Erythroblast (primary cell): ENCODE data around the gene ZNF280C.

ENCODE experiments used
- GATA1 ChIP-seq: IDR thresholded peaks from 2 replicates; pipeline ENCODE4 v1.6.1; 2011; ENCODE audit warnings: low read depth, mild to moderate bottlenecking, control low read depth, low read length, moderate library complexity
- POLR2A ChIP-seq: IDR thresholded peaks from 2 replicates; pipeline ENCODE4 v1.6.1; 2011; ENCODE audit warnings: mild to moderate bottlenecking, low read length

GRCh38 chrX:130211415-130212186, 57.1 kb downstream of the ZNF280C start:
- TF ChIP-seq POLR2A (no peak), GATA1 (no peak)
